GM18517 (cell line): ENCODE measurements around the gene GLS.
A peak's percentile ranks its signal among the peaks of the same experiment; 100 is the strongest.
"Not testable (repeated sequence)": the region's sequence is repeated elsewhere in the genome, so short reads cannot be mapped to it uniquely, and the experiment has no call there.

Experiments
- ATAC-seq: cut with Tn5 transposase; IDR thresholded peaks from one replicate; pipeline ENCODE4 v1.9.1; 2021; ENCODE audit warnings: mild to moderate bottlenecking, moderate library complexity; ENCODE audit not compliant: unreplicated experiment

GLS gene

GRCh38 chr2:190882856-190883582, 2.4 kb downstream of the GLS start:
- no peak for ATAC-seq

GRCh38 chr2:190885844-190886243, 5.2 kb downstream of the GLS start:
- not testable (repeated sequence) for ATAC-seq

- ATAC-seq: peak; percentile 73
Measured at GRCh38 chr2:190887089-190887488, 6.5 kb downstream of the GLS start.

- no peak for ATAC-seq
Measured at GRCh38 chr2:190888449-190888848, 7.8 kb downstream of the GLS start.

- no peak for ATAC-seq
Measured at GRCh38 chr2:190889175-190889943, 8.7 kb downstream of the GLS start.

- ATAC-seq: peak; percentile 45
Measured at GRCh38 chr2:190891372-190891771, 10.8 kb downstream of the GLS start.

GRCh38 chr2:190891889-190892288, 11.3 kb downstream of the GLS start:
- ATAC-seq: no peak

- ATAC-seq: no peak
Measured at GRCh38 chr2:190893157-190893556, 12.5 kb downstream of the GLS start.

GRCh38 chr2:190896477-190896876, 15.9 kb downstream of the GLS start:
- no peak for ATAC-seq

- ATAC-seq: no peak
Measured at GRCh38 chr2:190903693-190904450, 23.3 kb downstream of the GLS start.

- no peak for ATAC-seq
Measured at GRCh38 chr2:190904640-190905261, 24.1 kb downstream of the GLS start.

- no peak for ATAC-seq
Measured at GRCh38 chr2:190908532-190908931, 27.9 kb downstream of the GLS start.

GRCh38 chr2:190909680-190910079, 29.1 kb downstream of the GLS start:
- ATAC-seq: no peak

GRCh38 chr2:190910341-190911136, 29.9 kb downstream of the GLS start:
- ATAC-seq: no peak

- peak; percentile 90 for ATAC-seq
Measured at GRCh38 chr2:190911813-190912212, 31.2 kb downstream of the GLS start.

GRCh38 chr2:190912726-190913125, 32.1 kb downstream of the GLS start:
- ATAC-seq: no peak

- no peak for ATAC-seq
Measured at GRCh38 chr2:190913725-190914124, 33.1 kb downstream of the GLS start.

GRCh38 chr2:190916829-190917228, 36.2 kb downstream of the GLS start:
- no peak for ATAC-seq

GRCh38 chr2:190920085-190920484, 39.5 kb downstream of the GLS start:
- ATAC-seq: no peak

- no peak for ATAC-seq
Measured at GRCh38 chr2:190922376-190922775, 41.8 kb downstream of the GLS start.
